ENCODE measurements around the gene AXIN2.

Gene AXIN2

GRCh38 chr17:65556910-65557348 lies 4.5 kb downstream of the AXIN2 start:
- no peak overlapping the region for H3K27ac ChIP-seq (replicated peaks)
- DNase-seq (ENCODE audit: low read depth in 1 of 2, low spot score in 1 of 2): no peak
- no peak for TF ChIP-seq CTCF (IDR thresholded peaks at IDR 0.05; ENCODE audit: insufficient read depth, low read length)
- TF ChIP-seq REST (IDR thresholded peaks at IDR 0.05; ENCODE audit: insufficient replicate concordance, low read depth): no peak
- TF ChIP-seq POLR2AphosphoS5 (IDR thresholded peaks at IDR 0.05; ENCODE audit: low read depth): no peak
- TF ChIP-seq SPI1 (IDR thresholded peaks at IDR 0.05; ENCODE audit: borderline replicate concordance, low read depth): no peak
- no peak for TF ChIP-seq GABPA (IDR thresholded peaks at IDR 0.05; ENCODE audit: low read depth)
- H3K27me3 ChIP-seq (ENCODE audit: insufficient read depth, poor library complexity, severe bottlenecking): peaks cover 39% of the 10 kb centered on the region
- no peak overlapping the region for H3K4me3 ChIP-seq (replicated peaks; ENCODE audit: insufficient read depth, low read length)

- H3K4me3 ChIP-seq (replicated peaks; ENCODE audit: insufficient read depth, low read length): no peak overlapping the region
- no peak for TF ChIP-seq GABPA (IDR thresholded peaks at IDR 0.05; ENCODE audit: low read depth)
- TF ChIP-seq CTCF (IDR thresholded peaks at IDR 0.05; ENCODE audit: insufficient read depth, low read length): peak; percentile 80
- no peak for TF ChIP-seq POLR2AphosphoS5 (IDR thresholded peaks at IDR 0.05; ENCODE audit: low read depth)
- TF ChIP-seq SPI1 (IDR thresholded peaks at IDR 0.05; ENCODE audit: borderline replicate concordance, low read depth): no peak
- TF ChIP-seq REST (IDR thresholded peaks at IDR 0.05; ENCODE audit: insufficient replicate concordance, low read depth): no peak
- no peak overlapping the region for H3K27ac ChIP-seq (replicated peaks)
Observed at GRCh38 chr17:65556014-65556909, 5.2 kb downstream of the AXIN2 start.

GRCh38 chr17:65554553-65555223 lies 6.8 kb downstream of the AXIN2 start:
- Histone ChIP-seq H3K4me3 (replicated peaks; ENCODE audit: insufficient read depth, low read length) (no peak overlapping the region), H3K27ac (replicated peaks) (no peak overlapping the region), H3K27me3 (ENCODE audit: insufficient read depth, poor library complexity, severe bottlenecking) (peaks cover 32% of the 10 kb centered on the region)
- TF ChIP-seq POLR2AphosphoS5 (IDR thresholded peaks at IDR 0.05; ENCODE audit: low read depth) (no peak), CTCF (IDR thresholded peaks at IDR 0.05; ENCODE audit: insufficient read depth, low read length) (no peak), SPI1 (IDR thresholded peaks at IDR 0.05; ENCODE audit: borderline replicate concordance, low read depth) (no peak), REST (IDR thresholded peaks at IDR 0.05; ENCODE audit: insufficient replicate concordance, low read depth) (no peak)
- no peak for DNase-seq (ENCODE audit: low read depth in 1 of 2, low spot score in 1 of 2)

More at GRCh38 chr17:65556014-65556909, 5.2 kb downstream of the AXIN2 start:
- H3K27me3 ChIP-seq (ENCODE audit: insufficient read depth, poor library complexity, severe bottlenecking): peaks cover 36% of the 10 kb centered on the region
- peak in 1 of 2 experiments; percentile 62 for DNase-seq (ENCODE audit: low read depth in 1 of 2, low spot score in 1 of 2)
